Activated gamma-delta T cell treated with Interleukin-2 at 50 U/mL for 16 hours (primary cell): ENCODE data around the gene ICA1.
A peak's percentile ranks its signal among the peaks of the same experiment; 100 is the strongest.

Experiments
- DNase-seq: peaks from one replicate; pipeline ENCODE4 v3.0.0-alpha.2; 2020

ICA1 gene

DNA sequence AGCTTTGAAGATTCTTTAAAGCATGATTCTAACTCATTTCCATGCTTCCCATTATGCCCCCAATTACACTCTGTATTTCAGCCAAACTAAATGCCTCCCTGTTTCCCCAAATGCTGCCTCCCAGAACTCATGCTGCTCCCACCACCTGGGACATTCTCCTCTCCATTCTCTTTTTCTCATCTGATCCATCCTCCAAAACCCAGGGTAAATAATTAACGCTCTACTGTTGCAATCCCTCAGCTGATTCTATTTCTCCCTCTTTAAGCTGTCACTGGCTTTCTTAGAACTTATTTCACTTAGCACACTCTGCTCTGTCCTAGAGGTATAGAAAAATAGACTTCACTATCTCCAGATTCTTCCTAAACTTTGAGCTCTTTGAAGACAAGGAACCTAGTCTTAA is 104.7 kb downstream of the ICA1 start:
- no peak for DNase-seq

DNA sequence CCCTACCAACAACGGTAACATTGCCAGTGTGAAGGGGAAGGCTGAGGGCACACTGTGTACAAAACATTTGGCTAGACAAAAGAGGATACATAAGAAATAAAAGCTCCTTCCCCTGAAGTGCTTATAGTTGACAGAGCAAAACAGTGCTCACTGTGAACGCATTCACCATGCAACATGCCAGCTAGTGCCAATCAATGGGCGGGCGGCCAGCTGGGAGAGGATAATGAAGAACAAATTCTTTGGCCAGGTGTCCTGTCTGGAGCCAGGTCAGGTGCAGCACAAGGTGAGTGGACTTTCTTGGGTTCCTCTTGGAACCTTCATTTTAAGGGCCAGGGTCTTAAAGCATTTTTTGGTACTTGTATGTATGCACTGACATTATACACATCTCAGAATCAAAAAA is 106.1 kb downstream of the ICA1 start:
- no peak for DNase-seq

DNA sequence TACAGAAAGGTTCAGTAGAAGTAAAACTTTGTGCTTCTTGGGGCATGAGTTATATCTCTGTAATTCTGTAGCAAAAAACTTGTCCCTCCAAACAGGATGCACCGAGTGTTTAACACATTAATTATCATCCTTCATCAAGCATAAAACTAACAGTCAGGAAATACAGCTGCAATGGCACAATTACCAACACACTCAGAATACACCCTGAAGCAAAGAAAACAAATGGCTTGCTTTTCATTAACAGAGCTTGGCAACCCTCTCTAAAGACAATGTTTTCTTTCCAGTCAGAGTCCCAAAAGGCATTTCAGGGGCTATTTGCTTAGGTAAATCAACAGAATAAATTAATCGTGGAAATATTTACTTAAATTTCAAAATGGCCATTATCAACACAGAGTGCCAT is 107.7 kb downstream of the ICA1 start:
- DNase-seq, result no peak

DNA sequence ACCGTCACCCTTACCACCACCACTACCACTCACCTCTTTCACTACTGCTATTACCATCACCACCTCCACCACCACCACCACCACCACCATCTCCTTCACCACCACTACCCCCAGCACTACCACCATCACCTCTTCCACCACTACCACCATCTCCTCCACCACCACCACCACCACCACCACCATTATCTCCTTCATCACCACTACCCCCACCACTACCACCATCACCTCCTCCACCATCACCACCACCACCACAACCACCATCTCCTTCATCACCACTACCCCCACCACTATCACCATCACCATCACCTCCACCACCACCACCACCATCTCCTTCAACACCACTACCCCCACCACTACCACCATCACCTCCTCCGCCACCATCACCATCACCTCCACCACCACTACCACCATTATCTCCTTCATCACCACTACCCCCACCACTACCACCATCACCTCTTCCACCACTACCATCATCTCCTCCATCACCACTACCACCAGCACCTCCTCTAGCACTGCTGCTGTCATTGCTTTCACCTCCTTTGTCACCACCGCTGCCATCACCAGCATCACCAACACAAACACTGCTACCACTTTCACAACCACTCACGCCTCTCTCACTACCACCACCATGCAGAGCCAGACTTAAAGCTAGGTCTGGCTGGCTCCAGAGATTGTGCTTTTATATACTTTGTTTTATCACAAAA is 109.3 kb downstream of the ICA1 start:
- DNase-seq, result no peak

DNA sequence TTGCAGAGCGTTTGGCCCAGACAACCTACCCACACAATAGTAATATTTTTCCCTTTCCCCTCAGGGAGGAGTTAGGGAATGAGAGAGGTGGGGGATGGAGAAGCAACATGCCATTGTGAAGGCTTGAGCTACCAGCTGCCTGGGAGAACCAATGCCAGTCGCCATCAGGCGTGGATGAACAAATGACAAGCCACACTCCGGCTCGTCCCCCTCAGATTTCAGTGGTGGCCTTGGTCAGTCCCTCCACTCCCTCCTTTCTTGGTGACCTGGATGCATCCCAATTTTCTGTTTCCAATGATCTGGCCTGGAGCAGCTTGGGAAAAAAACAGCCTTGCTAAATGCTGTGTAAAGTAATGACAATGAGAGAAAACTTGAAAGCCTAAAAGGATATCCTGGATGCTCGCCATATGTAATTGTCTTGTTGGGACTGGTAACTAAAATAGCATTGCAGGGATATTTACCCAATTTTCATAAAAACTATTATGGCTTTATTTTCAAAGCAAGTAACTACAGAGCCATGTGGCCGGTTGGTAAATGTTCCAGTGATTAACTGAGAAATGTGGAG is 110.7 kb downstream of the ICA1 start:
- DNase-seq, result no peak

DNA sequence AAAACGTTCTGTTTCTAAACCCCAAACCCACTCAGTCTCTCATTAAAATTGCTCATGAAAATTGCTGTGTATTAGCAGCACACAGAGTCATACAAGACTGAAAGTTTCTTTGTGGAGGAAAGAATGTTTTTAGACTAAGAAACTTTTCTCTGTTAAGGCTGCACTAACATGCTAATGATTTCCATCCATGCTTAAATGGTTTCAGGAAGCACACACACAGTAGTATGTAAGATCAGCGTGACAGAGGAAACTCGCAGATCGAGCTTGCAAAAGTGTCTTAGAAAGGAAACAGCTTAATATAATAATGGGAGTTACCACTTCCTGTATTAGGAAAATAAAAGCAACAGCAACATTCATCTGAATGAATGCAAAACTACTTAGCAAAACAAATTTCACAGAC is 112.7 kb downstream of the ICA1 start:
- no peak for DNase-seq

DNA sequence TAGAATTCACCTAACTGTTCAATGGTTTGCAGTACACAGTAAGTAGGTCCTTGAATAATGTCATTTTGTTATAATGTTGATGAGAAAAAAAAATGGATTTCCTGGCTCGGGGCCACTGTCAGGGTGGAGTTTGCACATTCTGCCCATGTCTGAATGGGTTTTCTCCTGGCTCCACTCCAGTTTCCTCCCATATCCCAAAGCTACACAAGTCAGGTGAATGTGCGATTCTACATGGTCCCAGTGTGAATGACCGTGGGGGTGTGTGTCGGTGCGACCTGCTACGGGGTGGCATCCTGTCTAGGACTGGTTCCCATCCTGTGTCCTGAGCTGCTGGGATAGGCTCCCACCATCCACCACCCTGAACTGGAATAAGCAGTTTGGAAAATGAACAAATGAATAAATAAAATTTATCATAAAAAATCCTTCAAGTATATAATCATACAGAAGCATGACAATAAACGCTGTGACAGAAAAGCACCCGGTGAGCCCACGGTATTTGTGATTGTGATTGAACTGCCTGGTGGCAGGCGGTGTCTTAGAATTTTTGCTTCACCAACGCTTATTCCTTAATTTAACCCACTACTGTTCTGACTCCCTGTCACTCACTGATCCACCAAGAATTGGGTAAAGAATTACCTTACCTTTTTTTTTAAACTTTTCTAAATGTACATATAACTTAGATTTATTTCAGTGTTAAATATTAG is 114.1 kb downstream of the ICA1 start:
- no peak for DNase-seq

DNA sequence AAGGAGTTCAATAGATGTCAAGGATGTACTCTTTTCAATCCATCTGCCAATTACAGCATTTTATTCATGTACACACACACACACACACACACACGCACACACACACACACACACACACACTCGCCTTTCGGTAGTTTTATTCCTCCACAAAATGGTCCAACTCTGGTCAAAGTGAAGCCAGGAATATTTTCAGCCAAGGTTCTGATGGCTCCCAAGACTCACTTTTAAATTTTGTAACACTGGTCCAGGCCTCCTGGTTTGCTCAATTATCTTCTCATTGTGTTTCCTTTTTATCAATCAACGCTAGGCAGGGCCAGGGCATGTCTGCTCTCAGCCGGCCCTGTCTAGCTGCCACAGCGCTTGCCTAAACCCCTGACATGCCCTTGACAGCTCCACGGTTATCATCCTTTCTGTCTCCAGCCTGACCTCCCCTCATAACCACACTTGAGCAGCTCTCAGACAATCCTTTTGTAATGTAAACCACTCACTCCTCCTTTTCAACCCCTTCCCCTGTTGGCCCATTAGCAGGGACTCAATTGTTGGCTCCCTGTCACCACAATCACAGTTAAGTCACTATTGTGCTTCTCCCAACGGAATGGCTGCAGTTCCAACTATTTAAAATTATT is 115.1 kb downstream of the ICA1 start:
- DNase-seq, result no peak

DNA sequence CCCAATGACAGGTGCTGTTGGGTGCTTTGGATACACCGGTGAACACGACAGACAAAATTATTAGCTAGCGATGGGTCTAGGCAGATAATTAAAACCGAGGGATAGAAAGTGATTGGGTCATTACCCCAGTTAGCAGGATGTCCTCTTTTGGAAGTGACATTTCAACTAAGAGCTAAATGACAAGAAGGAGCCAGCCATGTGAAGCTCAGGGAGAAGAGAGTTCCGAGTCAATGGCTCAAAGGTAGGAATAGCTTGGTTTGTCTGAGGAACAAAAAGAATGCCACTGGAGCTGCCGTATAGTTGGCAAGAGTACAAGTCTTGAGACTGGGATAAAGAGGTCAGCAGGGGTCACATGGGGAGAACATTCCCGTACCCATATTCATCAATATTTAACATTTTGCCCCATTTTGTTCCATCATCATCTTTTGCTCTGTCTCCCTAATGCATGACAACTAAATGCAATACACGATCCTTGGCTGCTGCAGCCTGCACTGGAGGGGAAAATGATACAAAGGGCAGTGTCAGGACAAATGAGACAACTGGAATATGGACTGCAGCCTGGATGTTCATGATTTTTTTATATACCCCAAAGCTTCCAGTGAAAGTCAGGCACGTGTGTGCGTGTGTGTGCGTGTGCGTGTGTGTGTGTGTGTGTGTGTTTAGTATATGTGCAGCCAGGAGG is 115.7 kb downstream of the ICA1 start:
- DNase-seq, result no peak

DNA sequence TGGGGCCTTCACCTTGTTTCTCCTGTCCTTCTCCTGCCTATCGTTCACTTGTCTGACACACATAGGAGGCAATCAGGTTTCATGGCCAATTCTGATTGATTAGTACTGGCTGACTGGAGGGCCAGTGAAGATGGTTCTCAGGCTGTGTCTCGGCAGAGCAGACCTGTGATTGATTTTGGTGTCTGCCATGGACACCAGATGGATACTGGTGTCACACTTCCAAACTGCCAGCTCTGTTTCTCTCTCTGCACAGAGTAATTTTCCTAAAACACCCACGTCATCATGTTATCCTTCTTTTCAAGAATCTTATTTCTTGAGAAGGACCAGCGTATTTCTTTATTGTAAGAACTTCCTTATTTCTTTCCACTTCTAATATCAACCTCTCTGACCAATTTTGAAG is 117.1 kb downstream of the ICA1 start:
- DNase-seq, result no peak

DNA sequence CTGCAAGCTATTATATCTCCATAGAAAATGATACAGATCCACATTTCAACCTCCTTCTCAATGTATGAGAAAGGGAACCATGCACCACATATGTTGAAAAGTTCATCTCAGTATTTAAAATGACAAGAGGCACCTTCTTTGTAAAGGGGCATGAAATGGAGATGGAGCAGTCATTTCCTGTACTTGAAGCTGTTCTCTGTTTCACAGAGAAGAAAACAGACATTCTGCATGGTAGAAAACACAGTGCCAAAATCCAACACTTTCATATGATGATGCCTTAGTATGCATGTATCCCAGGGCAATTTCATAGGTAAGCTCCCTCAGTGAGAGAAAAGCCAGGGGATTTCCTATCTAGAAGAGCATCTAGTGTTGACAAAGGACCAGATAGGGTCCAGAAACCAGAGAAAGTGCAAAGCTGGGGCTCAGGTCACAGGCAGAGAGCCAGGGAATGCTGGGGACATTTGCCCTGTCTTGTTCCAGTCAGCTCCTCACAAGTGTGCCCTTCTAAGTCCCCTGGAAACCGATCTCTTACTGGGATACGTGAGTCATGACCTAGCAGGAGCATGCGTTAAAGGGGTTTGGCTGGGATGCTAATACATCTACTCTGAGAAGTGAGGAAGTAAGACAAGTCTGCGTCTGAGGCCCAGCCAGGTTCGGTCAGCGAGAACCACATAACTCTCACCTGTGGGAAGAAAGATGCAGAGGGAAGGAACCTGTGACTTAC is 118.7 kb downstream of the ICA1 start:
- DNase-seq, result no peak

DNA sequence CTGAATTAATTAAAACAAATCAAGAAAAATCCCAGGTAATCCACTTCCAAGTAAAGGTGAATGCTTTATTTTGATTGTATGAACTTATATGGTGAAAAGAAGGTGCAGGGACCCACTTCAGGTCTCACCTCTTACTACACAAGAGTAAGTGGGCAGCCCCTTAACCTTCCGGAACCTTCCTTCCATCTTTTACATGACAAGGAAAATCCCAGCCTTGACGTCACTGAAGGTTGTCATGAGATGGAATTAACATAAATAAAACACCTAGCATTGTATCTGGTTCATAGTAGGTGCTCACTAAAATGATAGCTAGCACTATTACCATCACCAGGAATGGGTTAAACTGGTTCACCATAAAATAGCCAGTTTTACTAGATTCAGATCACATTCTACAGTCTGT is 119.5 kb downstream of the ICA1 start:
- no peak for DNase-seq

DNA sequence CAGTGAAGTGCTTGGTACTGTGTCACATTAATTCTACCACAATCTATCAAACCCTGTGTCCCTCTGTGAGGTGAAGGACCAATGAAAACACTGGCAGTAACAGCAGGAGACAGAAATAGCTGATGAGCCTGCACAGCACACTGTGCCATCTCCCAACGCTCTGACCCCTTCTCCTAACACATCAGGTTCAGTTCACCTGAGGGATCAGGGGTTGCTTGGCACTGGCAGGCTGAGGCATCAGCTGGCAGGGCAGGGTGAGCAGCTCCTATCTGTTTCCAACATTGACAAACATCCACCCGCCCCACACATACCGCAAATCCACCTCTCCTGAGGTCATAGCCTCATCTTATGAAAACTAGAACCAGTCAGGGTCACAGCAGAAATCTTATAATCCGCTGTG is 120.9 kb downstream of the ICA1 start:
- no peak for DNase-seq

DNA sequence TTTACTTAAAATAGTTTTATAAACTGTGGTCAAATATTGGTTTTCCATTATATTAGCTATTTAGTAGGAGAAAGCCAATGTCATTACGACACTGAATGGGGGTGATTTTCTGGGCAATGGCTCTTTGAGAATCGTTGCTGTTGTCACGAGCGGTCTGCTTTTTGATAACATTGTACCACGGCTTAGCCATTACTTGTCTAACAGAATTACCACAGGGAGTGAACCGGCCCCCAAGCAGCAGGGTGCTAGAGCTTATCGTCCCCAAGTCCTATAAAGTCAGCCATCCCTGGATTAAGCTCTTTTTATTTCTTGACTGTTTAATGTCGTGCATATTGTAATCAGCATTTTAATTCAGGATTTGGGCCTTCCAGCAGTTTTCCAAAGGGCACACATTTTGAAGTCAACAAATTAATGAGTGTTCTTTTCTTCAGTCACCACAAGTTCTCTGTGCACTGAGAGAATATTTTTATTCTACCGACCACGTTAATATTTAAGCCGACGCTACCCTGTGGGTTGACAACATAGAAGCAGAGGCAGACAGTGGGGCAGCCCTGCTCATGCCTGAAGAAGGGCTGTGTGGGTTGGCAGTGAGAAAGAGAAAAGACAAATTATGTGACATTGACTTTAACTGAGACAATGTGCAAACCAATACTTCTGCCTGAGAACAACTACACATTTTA is 125.8 kb downstream of the ICA1 start:
- no peak for DNase-seq

DNA sequence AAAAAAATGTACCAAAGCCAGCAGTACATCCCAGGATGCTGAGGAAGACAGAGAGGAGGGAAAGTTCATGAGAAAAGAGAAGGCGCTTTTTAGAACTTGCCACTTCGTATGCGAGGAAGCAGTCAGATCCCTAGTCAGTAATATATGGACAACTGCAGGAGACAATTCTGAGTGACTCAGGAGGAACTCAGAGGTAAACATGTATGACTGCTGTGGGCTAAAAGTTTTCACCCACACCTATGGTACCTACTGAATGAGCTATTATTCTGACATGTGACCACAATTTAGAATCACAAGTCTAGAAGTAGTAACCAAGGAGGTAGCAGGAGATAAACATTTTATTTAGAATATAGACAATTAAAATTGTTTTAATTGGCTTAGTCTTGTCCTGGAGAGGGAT is 126.5 kb downstream of the ICA1 start:
- DNase-seq, result no peak

DNA sequence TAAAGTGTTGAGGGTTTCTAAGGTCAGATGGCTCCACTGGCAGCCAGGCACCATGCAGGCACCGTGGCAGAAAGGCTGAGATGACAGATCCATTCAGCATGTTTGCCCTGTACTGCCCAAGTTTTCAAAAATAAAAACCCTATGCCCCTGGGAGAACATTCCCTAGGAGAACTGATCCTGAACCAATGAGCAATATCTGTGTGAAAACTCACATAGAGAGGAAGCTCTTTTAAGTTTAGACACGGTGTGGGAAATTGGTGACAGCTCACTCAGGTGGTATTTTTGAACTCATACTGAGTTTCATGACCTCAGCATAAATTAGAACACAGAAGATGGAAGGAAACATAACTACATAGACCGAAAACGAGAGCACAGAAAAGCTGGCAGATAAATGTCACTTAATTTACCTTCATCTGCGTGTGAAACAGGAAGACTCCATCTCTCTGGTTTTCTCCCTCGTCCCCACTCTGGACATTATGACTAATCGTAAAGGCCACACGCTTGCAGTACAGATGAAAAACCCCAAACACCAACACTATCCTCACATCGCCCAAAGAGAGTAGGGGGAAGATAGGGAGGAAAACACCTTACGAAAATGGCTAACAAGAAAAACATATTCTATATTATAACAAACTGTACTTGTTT is 127.8 kb downstream of the ICA1 start:
- no peak for DNase-seq

DNA sequence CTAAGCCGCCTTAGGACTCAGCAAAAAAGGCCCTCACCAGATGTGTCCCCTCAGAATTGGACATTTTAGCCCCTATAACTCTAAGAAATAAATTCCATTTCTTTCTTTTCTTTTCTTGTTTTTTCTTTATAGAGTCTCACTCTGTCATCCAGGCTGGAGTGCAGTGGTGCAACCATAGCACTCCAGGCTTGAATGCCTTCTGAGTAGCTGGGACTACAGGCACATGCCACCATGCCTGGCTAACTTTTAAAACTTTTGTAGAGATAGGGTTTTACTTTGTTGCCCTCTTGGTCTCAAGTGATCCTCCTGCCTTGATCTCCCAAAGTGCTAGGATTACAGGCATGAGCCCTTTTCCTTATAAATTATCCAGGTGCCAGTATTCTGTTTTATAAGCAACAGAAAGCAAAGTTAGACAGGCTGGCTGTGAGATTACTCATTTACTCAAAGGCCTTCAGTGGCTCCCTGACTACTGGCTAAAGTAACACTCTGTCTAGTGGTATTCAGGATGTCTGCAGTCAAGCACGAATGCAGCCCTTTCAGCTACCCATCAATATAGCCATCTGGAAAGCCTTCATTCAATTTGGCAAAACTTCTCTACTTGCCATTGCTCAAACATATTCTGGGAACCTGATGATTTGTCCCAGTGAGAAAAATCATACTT is 128.6 kb downstream of the ICA1 start:
- DNase-seq, result no peak

DNA sequence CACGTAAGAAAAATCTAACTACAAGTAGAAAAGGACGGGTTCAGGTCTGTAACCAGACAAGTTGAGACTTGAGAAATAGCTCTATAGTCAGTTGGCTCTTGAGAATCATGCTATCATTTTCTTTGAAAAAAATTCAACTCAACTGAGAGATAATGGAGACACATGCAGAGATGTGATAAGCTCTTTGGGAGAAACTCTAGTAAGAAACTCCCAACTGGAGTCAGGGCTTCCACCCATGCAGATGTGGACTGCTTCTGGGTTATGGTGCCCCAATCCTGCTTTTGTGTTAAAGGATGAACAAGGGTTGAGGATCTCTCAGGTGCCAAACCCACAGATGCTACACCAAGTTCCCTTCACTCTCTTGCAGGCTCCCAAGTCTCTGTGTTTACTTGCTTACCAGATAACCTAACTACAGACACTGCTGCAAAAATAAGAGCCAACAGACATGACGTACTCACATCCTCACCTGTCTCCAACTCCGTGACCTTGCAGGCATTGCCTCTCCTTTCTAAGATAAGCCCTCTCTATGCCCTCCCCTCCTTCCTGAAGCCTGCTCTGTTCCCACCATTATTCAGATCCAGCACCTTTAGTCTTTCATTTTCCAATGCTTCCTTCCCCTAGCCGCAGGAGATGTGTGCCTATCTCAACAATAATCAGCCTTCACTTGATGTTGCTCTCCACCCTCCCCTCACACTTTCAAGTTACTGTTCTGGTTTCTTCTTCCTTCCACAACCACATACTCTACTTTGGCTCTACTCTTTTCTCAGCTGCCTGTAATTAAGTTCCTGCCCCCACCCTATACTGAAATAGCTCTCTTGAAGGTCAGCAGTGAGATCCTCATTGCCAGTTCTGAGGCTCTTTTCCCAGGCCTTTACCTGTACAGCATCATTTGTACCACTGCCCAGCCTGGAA is 130.0 kb downstream of the ICA1 start:
- DNase-seq, result peak; percentile 32

DNA sequence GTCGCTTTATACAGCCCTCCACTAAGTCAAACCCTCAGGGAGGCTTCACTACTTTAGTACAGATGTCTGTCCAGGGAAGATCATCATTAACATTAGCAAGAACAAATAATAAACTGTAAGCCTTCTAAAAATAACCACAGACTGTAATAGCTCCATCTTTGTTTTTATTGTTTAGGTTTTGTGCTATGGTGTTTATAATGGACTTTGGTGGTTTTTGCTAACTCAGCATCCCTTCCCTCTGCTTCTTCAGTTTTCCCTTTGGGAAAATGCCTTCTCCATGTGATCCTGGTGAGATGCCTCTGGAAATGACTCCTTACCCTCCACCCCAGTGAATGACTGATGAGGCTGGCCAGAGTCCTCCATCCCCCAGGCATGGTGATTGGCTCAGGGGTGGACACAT is 131.3 kb downstream of the ICA1 start:
- DNase-seq, result no peak

DNA sequence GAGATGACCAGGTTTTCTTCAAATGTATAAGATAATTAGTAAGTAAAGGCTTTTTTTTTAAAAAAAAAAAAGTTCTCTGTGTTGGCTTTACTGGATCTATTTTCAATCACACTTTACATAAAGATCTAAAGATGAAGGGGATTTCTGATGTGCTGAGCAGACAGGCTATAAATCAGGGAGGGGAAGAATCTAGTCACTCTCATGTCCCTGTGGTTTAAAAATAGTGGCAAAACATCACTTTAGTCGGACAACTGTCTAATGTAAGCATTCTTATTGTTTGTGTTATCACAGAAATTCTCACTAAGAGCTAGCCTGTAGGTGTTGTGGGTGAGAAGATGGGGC is 132.7 kb downstream of the ICA1 start:
- DNase-seq, result no peak
